ENCODE results near the gene STAC2.

The STAC2 gene

GRCh38 chr17:39218906-39219305 is 6.8 kb downstream of the STAC2 start:
- Histone ChIP-seq H3K4me3 (ENCODE audit: low read length) (no peak overlapping the region), H3K27ac (ENCODE audit: low read length) (no peak overlapping the region), H3K4me1 (ENCODE audit: control insufficient read depth, low read depth, low read length) (peaks cover 5% of the 10 kb centered on the region), H3K9ac (ENCODE audit: low read length) (no peak overlapping the region), H3K27me3 (ENCODE audit: control insufficient read depth, insufficient read depth, low read length) (peaks cover 40% of the 10 kb centered on the region), H3K36me3 (ENCODE audit: control insufficient read depth, low read depth, low read length) (no peaks in the 10 kb centered on the region), H3K9me3 (ENCODE audit: control insufficient read depth, low read depth, low read length) (no peaks in the 10 kb centered on the region)

GRCh38 chr17:39217734-39218369 is 7.9 kb downstream of the STAC2 start:
- Histone ChIP-seq H3K36me3 (ENCODE audit: control insufficient read depth, low read depth, low read length) (no peaks in the 10 kb centered on the region), H3K9ac (ENCODE audit: low read length) (no peak overlapping the region), H3K4me3 (ENCODE audit: low read length) (peak overlapping the region; percentile 32), H3K9me3 (ENCODE audit: control insufficient read depth, low read depth, low read length) (no peaks in the 10 kb centered on the region), H3K27ac (ENCODE audit: low read length) (no peak overlapping the region), H3K27me3 (ENCODE audit: control insufficient read depth, insufficient read depth, low read length) (peaks cover 29% of the 10 kb centered on the region), H3K4me1 (ENCODE audit: control insufficient read depth, low read depth, low read length) (no peaks in the 10 kb centered on the region)

- Histone ChIP-seq H3K9me3 (ENCODE audit: control insufficient read depth, low read depth, low read length) (no peaks in the 10 kb centered on the region), H3K4me1 (ENCODE audit: control insufficient read depth, low read depth, low read length) (peaks cover under 1% of the 10 kb centered on the region), H3K27me3 (ENCODE audit: control insufficient read depth, insufficient read depth, low read length) (peaks cover 29% of the 10 kb centered on the region), H3K27ac (ENCODE audit: low read length) (no peak overlapping the region), H3K9ac (ENCODE audit: low read length) (no peak overlapping the region), H3K36me3 (ENCODE audit: control insufficient read depth, low read depth, low read length) (no peaks in the 10 kb centered on the region), H3K4me3 (ENCODE audit: low read length) (no peak overlapping the region)
These were observed 11.9 kb downstream of the STAC2 start for GRCh38 chr17:39213852-39214251.

- peaks cover 4% of the 10 kb centered on the region for H3K4me1 ChIP-seq (ENCODE audit: control insufficient read depth, low read depth, low read length)
- H3K27me3 ChIP-seq (ENCODE audit: control insufficient read depth, insufficient read depth, low read length), result peaks cover 20% of the 10 kb centered on the region
- no peak overlapping the region for H3K4me3 ChIP-seq (ENCODE audit: low read length)
- no peaks in the 10 kb centered on the region for H3K36me3 ChIP-seq (ENCODE audit: control insufficient read depth, low read depth, low read length)
- no peaks in the 10 kb centered on the region for H3K9me3 ChIP-seq (ENCODE audit: control insufficient read depth, low read depth, low read length)
- no peak overlapping the region for H3K9ac ChIP-seq (ENCODE audit: low read length)
- H3K27ac ChIP-seq (ENCODE audit: low read length), result no peak overlapping the region
These were observed 12.8 kb downstream of the STAC2 start for GRCh38 chr17:39212841-39213480.

DNA sequence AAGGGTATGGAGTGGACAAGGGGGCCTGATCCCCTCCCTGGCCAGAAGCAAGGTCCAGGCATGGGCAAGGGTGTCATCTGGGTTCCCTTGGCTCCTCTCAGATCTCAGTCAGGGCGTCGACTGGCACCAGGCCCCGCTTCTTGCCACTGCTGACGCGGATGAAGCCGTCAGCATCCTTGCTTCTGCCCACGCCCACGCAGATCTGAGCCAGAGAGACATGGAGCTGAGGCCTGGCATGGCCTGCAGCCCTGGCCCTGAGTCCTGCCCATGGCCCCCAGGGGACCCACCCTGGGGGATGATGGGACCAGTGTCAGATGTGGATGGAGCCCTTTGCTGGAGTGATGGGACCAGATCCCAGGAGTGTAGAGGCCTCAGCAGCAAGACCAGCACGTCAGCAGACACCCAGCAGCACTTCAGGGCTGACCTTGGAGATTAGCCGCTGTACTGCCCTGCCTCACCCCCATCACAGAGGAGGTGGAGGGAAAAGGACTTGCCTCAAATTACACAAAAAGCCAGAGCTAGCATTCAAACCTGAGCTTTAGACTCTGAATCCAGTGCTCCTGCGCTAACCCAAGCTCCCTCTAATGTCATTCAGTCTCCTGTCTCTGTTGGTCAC is 13.4 kb downstream of the STAC2 start:
- Histone ChIP-seq H3K36me3 (ENCODE audit: control insufficient read depth, low read depth, low read length) (no peaks in the 10 kb centered on the region), H3K9me3 (ENCODE audit: control insufficient read depth, low read depth, low read length) (no peaks in the 10 kb centered on the region), H3K9ac (ENCODE audit: low read length) (no peak overlapping the region), H3K27me3 (ENCODE audit: control insufficient read depth, insufficient read depth, low read length) (peaks cover 15% of the 10 kb centered on the region), H3K27ac (ENCODE audit: low read length) (no peak overlapping the region), H3K4me1 (ENCODE audit: control insufficient read depth, low read depth, low read length) (peaks cover 4% of the 10 kb centered on the region), H3K4me3 (ENCODE audit: low read length) (no peak overlapping the region)

DNA sequence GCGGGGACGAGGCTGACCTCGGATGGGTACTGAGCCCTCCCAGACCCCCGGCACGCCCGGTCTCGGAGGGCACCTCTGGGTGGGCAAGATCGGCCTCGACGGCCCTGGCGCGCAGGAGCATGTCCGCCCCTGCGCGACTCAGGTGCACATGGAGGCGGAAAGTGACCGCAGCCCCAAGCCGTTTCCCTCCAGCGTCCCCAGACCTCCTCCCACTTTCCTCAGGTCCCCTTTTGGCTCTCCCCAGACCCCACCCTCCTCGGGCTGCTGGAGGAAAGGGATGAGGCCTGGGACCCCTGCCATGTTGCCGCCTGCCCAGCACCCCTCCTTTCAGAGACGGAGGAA is 15.7 kb downstream of the STAC2 start:
- Histone ChIP-seq H3K4me1 (ENCODE audit: control insufficient read depth, low read depth, low read length) (peaks cover 4% of the 10 kb centered on the region), H3K36me3 (ENCODE audit: control insufficient read depth, low read depth, low read length) (peaks cover 2% of the 10 kb centered on the region), H3K4me3 (ENCODE audit: low read length) (peak overlapping the region; percentile 29), H3K27me3 (ENCODE audit: control insufficient read depth, insufficient read depth, low read length) (peaks cover 9% of the 10 kb centered on the region), H3K9me3 (ENCODE audit: control insufficient read depth, low read depth, low read length) (no peaks in the 10 kb centered on the region), H3K27ac (ENCODE audit: low read length) (no peak overlapping the region), H3K9ac (ENCODE audit: low read length) (no peak overlapping the region)

DNA sequence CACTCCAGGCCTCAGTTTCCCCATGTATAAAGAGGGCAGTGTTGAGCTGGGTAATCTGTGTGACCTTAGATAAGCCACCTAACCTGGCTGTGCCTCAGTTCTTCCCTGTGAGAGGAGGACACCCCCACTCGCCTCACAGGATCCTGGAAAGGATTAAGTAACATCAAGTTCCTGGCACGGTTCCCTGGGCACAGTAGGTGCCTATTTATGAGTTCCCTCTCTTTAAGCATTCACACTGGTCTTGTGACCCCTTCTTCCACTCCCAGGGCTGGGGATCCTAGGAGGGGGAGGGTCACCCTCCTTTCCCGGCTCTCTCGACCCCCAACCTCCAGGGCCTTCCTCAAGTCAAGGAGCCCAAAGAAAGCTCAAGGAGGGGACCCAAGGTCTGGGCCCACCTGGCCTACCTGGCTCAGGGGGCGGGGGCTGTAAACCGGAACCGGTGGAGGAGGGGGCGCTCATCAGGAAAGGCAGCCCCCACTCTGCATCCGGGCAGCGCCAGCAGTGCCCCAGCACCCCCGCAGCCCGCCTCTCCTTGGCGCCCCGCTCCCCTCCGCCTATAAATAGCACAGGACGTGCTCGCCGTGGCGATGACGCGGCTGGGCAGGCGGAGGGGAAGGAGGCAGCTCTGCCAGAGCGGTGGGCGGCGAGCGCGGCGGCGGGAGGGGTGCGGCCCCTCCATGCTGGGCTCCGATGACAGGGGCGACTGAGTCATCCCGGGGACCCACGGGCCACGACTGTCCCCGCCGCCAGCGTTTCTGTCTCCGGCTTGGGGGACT is 16.2 kb downstream of the STAC2 start:
- Histone ChIP-seq H3K4me3 (ENCODE audit: low read length) (peak overlapping the region; percentile 29), H3K4me1 (ENCODE audit: control insufficient read depth, low read depth, low read length) (peaks cover 4% of the 10 kb centered on the region), H3K27ac (ENCODE audit: low read length) (no peak overlapping the region), H3K36me3 (ENCODE audit: control insufficient read depth, low read depth, low read length) (peaks cover 7% of the 10 kb centered on the region), H3K9me3 (ENCODE audit: control insufficient read depth, low read depth, low read length) (no peaks in the 10 kb centered on the region), H3K27me3 (ENCODE audit: control insufficient read depth, insufficient read depth, low read length) (peaks cover 9% of the 10 kb centered on the region), H3K9ac (ENCODE audit: low read length) (no peak overlapping the region)

DNA sequence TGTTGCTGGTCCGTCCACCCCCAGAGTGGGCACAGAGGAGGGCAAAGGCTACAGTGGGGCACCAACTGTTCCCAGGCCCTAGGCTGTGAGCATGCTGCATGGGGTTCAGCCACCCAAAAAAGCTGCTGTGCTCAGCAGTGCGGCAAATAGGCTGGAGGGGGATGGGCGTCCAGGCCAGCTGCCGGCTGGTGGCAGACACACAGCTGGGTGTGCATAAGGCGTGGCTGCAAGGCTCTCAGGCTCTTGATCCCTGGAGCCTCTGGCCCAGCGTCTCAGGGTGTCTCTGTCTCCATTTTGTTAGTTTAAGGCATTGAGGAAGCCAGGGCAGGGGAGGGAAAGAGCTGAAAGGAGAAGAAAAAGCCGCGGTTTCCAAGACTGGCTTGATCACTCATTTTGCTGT is 16.9 kb downstream of the STAC2 start:
- no peak overlapping the region for H3K27ac ChIP-seq (ENCODE audit: low read length)
- peaks cover 13% of the 10 kb centered on the region for H3K36me3 ChIP-seq (ENCODE audit: control insufficient read depth, low read depth, low read length)
- no peak overlapping the region for H3K4me3 ChIP-seq (ENCODE audit: low read length)
- H3K4me1 ChIP-seq (ENCODE audit: control insufficient read depth, low read depth, low read length), result peaks cover 4% of the 10 kb centered on the region
- H3K27me3 ChIP-seq (ENCODE audit: control insufficient read depth, insufficient read depth, low read length), result peaks cover 9% of the 10 kb centered on the region
- H3K9me3 ChIP-seq (ENCODE audit: control insufficient read depth, low read depth, low read length), result no peaks in the 10 kb centered on the region
- no peak overlapping the region for H3K9ac ChIP-seq (ENCODE audit: low read length)

- peaks cover 21% of the 10 kb centered on the region for H3K36me3 ChIP-seq (ENCODE audit: control insufficient read depth, low read depth, low read length)
- no peak overlapping the region for H3K9ac ChIP-seq (ENCODE audit: low read length)
- H3K27ac ChIP-seq (ENCODE audit: low read length), result no peak overlapping the region
- peaks cover 4% of the 10 kb centered on the region for H3K4me1 ChIP-seq (ENCODE audit: control insufficient read depth, low read depth, low read length)
- H3K4me3 ChIP-seq (ENCODE audit: low read length), result no peak overlapping the region
- H3K9me3 ChIP-seq (ENCODE audit: control insufficient read depth, low read depth, low read length), result no peaks in the 10 kb centered on the region
- H3K27me3 ChIP-seq (ENCODE audit: control insufficient read depth, insufficient read depth, low read length), result peaks cover 9% of the 10 kb centered on the region
These were observed 17.6 kb downstream of the STAC2 start for GRCh38 chr17:39208136-39208535.

DNA sequence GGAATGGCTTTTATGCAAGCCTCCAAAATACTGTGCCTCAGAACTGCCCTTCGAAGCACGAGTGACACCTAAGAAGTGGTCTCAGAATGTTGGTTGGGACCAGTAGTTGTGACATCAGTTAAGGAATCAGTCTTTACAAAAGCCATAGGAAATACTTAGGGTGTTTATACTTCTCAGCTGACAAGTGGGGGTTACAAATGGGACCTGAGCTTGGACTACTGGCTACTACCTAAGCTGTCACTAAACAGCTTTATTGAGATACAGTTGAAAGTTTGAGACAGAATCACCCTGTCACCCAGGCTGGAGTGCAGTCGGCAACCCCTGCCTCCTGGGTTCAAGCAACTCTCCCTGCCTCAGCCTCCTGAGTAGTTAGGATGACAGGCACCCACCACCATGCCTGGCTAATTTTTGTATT is 20.6 kb downstream of the STAC2 start:
- Histone ChIP-seq H3K4me1 (ENCODE audit: control insufficient read depth, low read depth, low read length) (peaks cover 14% of the 10 kb centered on the region), H3K27me3 (ENCODE audit: control insufficient read depth, insufficient read depth, low read length) (peaks cover 1% of the 10 kb centered on the region), H3K9ac (ENCODE audit: low read length) (no peak overlapping the region), H3K4me3 (ENCODE audit: low read length) (no peak overlapping the region), H3K9me3 (ENCODE audit: control insufficient read depth, low read depth, low read length) (no peaks in the 10 kb centered on the region), H3K36me3 (ENCODE audit: control insufficient read depth, low read depth, low read length) (peaks cover 46% of the 10 kb centered on the region), H3K27ac (ENCODE audit: low read length) (no peak overlapping the region)

DNA sequence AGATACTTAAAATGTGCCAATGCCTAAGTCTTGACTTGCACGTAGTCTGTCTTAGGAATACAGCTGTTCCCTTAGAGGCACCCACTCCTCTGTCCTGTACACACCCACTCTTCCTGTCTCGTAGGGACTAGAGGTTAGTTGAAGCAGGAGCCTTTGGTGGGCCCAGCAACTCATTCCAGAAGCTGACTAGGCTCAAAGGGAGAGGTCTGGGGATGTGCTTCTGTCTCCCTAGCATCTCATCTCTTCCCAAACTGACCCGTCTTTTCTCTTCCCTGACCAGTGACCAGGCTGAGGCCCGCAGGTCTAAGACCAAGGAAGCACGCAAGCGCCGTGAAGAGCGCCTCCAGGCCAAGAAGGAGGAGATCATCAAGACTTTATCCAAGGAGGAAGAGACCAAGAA is 21.5 kb downstream of the STAC2 start:
- Histone ChIP-seq H3K9me3 (ENCODE audit: control insufficient read depth, low read depth, low read length) (no peaks in the 10 kb centered on the region), H3K4me1 (ENCODE audit: control insufficient read depth, low read depth, low read length) (peaks cover 14% of the 10 kb centered on the region), H3K4me3 (ENCODE audit: low read length) (no peak overlapping the region), H3K27me3 (ENCODE audit: control insufficient read depth, insufficient read depth, low read length) (no peaks in the 10 kb centered on the region), H3K36me3 (ENCODE audit: control insufficient read depth, low read depth, low read length) (peaks cover 46% of the 10 kb centered on the region), H3K27ac (ENCODE audit: low read length) (no peak overlapping the region), H3K9ac (ENCODE audit: low read length) (no peak overlapping the region)
